RWPE1 (cell line): ENCODE measurements around the gene PDE4D.

Source experiments
- CTCF ChIA-PET: fragments of 350-600 bp; sonication (Branson Sonifier 250); formaldehyde crosslinking; extraction: SDS; loops from one replicate; lab custom pipeline; 2021; lab: Yijun Ruan, JAX
- POLR2A ChIA-PET: fragments of 400-600 bp; formaldehyde crosslinking; extraction: SDS; loops from one replicate; lab custom pipeline; 2020; ENCODE audit warnings: antibody characterized with exemption; ENCODE audit not compliant: low non-redundant PET; lab: Yijun Ruan, JAX
- DNase-seq: peaks from one replicate; pipeline ENCODE4 v3.0.0; 2012; ENCODE audit warnings: low spot score
- H3K27ac ChIP-seq: fragments of 450-650 bp; 2 replicates; pipeline ENCODE4 v1.5.1; 2017
- CTCF ChIP-seq: fragments of 450-650 bp; conservative IDR thresholded peaks from 2 replicates; pipeline ENCODE4 v1.5.1; 2017; ENCODE audit warnings: low read depth, mild to moderate bottlenecking

PDE4D gene

GRCh38 chr5:59591162-59591561 is 302.4 kb downstream of the PDE4D start:
- ChIA-PET POLR2A (no interaction called here), CTCF (interaction anchor here (0.7 kb wide), 2 partner anchors 22 to 1633 kb away, joined by 3 read pairs; no protein-coding TSS in a partner anchor)
- peak; percentile 11 for DNase-seq
- no peak for TF ChIP-seq CTCF
- no peak overlapping the region for H3K27ac ChIP-seq

GRCh38 chr5:59588922-59589321 is 304.6 kb downstream of the PDE4D start:
- peak; percentile 28 for DNase-seq
- POLR2A ChIA-PET, result no interaction called here
- CTCF ChIA-PET, result no interaction called here
- no peak for TF ChIP-seq CTCF
- no peak overlapping the region for H3K27ac ChIP-seq

- no peak for DNase-seq
- no peak for TF ChIP-seq CTCF
- ChIA-PET CTCF (interaction anchor here (0.5 kb wide), 1 partner anchor 82 kb away, joined by 3 read pairs; no protein-coding TSS in a partner anchor), POLR2A (no interaction called here)
- no peak overlapping the region for H3K27ac ChIP-seq
Observed at GRCh38 chr5:59587489-59588337, 305.8 kb downstream of the PDE4D start.

GRCh38 chr5:59586841-59587240 is 306.7 kb downstream of the PDE4D start:
- no peak for DNase-seq
- no peak for TF ChIP-seq CTCF
- no peak overlapping the region for H3K27ac ChIP-seq
- ChIA-PET POLR2A (no interaction called here), CTCF (no interaction called here)

GRCh38 chr5:59584858-59585846 is 308.4 kb downstream of the PDE4D start:
- DNase-seq, result no peak
- POLR2A ChIA-PET, result no interaction called here
- H3K27ac ChIP-seq, result no peak overlapping the region
- TF ChIP-seq CTCF, result no peak
- CTCF ChIA-PET, result no interaction called here
